ENCODE results near the gene TTLL5.

- TF ChIP-seq, protein P1, sequence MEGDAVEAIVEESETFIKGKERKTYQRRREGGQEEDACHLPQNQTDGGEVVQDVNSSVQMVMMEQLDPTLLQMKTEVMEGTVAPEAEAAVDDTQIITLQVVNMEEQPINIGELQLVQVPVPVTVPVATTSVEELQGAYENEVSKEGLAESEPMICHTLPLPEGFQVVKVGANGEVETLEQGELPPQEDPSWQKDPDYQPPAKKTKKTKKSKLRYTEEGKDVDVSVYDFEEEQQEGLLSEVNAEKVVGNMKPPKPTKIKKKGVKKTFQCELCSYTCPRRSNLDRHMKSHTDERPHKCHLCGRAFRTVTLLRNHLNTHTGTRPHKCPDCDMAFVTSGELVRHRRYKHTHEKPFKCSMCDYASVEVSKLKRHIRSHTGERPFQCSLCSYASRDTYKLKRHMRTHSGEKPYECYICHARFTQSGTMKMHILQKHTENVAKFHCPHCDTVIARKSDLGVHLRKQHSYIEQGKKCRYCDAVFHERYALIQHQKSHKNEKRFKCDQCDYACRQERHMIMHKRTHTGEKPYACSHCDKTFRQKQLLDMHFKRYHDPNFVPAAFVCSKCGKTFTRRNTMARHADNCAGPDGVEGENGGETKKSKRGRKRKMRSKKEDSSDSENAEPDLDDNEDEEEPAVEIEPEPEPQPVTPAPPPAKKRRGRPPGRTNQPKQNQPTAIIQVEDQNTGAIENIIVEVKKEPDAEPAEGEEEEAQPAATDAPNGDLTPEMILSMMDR (conservative IDR thresholded peaks at IDR 0.05 in 1 of 2, IDR thresholded peaks at IDR 0.05 in 1 of 2; ENCODE audit: low read depth in 1 of 2, low read length in 2 of 2): no peak
- no peak for TF ChIP-seq EZH2 (IDR thresholded peaks at IDR 0.05; ENCODE audit: low read length, missing control alignments)
Observed at GRCh38 chr14:75811136-75811829, 150.2 kb downstream of the TTLL5 start.
